ENCODE data around the gene HUNK.

Gene HUNK

DNA sequence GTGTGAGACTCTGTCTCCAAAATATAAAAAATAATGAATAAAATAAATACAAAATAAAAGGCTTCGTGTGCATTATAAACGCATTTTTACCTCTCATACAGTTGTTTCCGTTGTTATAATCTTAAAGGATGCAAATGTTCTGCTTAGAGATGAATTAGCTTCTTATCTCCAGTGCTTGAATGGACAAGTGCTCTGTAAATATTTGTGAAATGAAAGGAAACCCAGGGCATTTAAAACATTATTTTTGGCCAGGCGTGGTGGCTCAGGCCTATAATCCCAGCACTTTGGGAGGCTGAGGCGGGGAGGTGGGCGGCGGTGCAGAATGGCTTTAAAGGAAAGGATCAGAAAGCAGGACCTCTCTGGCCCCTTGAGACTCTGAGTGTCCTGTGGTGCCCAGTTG, 94.5 kb downstream of the HUNK start:
- no peak for DNase-seq

DNA sequence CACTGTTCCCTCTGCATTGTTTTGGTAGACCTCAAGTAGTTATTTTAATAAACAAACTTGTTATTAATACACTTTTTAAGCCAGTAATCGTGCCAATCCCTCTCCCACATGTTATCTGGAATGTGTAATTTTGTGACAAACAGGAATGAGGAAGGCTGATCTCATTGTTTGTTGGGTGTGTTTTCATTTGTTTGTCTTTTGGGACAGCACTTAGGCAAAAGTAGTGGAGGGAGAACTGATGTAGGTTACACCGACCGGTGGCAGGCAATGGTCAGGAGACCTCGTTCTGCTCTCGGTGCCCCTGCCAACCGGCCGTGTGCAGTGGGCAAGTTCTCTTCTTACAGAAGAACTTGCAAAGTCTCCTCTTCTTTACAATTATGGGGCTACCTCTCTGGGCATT, 99.8 kb downstream of the HUNK start:
- no peak for DNase-seq

DNA sequence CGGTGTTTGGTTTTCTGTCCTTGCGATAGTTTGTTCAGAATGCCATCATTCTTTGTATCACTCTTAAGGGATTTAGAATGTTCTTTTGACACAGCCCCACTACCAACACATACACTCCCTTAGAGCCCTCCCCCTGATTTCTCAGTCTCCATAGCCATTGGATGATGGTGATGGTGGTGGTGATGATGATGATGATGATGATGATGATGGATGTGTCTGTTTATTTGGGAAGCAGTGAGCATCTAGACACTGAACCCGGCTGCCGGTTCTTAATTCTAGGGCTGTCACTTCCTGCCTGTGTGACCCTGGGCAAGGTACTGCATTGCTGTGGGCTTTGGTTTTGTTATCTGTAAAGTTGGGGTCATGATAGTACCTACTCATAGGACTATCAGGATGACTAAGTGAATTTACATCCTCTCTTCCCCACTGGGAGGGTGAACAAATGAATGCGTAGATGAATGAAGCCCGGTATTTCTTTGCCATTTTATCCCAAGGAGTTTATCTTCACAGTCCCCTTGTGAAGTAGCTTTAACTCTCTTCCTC, 100.7 kb downstream of the HUNK start:
- no peak for DNase-seq

DNA sequence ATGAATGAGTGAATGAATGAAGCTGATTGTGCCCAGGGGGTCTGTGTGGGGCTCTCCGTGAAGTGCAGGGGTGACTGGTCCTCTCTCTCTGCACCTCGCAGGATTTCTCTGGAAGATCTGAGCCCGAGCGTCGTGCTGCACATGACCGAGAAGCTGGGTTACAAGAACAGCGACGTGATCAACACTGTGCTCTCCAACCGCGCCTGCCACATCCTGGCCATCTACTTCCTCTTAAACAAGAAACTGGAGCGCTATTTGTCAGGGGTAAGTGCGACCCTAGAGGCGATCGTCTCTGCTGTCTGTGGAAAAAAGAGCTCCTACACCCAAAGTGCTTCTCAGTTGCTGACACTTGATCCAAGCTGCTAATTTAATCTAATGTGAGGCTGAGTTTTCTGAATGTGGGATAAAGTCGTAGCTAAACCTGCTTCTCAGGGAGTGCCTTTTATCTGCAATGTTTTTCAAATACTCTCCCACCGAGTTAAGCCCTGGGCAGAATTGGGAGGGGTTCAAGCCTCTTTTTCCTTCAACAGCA, 101.7 kb downstream of the HUNK start:
- no peak for DNase-seq

DNA sequence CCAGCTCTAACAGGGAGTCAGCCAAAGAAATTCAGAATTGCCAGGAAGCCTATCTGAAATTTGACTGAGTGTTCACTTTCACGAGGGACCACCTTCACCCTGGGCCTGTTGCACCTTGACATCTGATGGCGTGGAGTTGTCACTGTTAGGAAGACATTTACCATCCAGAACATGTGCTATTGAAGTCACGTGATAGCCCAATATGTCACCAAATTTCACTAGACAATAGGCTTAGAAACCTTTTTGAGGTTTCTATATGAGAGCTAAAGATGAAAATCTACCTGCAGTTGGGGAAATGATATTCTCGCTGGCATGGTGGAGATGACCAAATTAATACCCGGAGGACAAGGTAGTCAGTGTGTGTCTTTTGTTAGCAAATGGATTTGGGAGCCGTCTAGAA, 102.7 kb downstream of the HUNK start:
- no peak for DNase-seq

DNA sequence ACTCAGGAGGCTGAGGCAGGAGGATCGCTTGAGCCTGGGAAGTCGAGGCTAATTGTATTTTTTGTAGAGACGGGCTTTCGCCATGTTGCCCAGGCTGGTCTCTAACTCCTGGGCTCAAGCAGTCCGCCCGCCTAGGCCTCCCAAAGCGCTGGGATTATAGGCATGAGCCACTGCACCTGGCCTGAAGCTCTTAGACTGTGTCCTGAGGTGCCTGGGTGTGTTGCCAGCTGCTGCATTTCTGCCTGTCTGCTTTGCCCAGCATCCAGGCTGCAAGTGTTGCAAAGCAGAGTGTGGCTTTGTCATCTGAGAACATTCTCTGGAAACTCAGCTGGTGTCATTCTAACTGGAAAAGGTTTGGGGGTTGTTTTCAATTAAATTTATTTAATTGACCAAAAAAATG, 105.0 kb downstream of the HUNK start:
- DNase-seq, result no peak

DNA sequence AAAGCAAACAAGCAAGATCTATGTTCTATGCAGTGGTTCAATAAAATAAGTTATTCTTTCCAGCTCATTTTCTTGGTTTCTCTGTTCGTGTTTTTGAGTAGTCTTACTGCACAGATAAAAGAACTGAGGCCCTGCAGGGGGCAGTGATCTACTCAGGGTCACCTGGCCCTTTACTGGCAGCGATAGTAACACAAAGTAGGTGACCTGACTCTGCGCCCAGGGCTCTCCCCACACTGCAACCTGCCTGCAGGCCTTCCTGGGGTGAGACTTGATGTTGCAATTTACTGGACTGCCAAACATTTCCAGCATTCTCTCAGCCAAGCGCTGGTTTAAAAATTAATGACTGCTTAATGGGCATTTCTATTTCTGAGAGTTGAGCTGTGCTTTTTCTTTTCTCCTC, 110.3 kb downstream of the HUNK start:
- DNase-seq, result no peak

DNA sequence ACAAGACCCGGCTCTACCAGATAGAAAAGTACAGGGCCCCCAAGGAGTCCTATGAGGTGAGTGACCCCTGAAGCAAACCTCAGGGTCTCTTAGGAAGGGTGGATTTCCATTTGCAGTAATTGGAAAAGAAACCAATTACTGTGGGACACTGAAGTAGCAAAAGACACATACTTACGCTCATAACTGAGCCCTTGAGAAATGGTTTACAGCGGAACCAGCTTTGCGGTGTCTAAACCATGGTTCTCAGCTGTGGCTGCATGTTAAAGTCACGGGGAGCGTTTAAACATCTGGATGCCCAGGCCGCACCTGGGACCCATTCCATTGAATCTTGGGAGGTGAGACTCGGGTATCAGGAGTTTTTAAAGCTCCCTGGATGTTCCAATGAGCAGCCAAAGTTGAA, 110.7 kb downstream of the HUNK start:
- DNase-seq, result no peak

DNA sequence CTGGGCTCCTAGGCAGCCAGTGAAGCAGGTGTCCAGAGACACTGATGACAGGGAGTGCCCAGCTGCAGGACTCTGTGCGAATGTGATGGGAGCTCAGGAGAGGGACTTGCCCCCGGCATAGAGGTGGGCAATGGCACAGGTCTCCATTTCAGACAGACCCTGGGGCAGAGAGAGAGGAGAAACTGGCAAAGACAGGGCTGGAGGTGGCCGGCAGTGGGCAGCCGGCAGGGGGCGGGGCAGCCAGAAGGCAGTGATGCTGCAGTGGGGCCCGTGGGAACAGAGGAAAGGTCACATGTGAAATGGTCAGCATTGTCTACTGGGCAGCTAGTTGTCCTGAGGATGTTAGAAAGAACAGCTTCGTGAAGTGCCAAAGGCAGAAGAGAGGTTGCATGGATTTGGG, 112.6 kb downstream of the HUNK start:
- DNase-seq, result no peak

DNA sequence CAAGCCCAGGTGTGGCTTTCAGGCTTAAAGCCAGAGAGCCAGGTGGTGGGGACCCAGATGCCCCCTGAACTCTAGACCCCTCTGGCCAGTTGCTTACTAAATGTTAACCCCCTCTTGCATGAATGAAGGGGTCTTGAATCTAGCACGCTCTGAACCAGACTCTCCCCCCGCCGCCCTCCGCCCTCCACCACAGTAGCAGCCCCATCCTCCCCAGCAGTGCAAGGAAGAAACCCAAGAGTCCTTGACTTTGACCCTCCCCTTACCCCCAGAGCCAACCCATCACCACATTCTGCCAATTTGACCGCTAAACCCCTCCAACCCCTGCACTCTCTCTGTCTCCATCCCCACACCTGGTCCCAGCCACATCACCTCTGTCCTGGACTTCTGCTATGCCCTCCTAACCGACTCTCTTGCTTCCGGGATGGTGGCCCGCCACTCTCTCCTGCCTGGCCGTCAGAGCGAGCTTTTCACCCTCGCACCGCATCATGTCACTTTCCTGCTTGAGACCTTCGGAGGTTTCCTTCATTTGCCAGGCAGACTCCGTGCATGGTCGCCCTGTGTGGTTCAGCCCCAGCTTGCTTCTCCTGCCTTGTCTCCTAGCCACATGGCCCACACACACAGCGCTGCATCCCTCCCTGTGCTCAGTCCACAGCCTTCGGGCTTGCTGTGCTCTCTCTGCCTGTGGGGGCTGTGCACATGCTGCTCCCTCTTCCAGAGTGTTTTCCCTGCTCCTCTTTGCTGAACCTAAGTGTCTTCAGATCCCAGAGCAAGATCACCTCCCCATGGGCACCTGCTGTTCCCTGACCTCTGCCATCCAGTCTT, 113.4 kb downstream of the HUNK start:
- no peak for DNase-seq

DNA sequence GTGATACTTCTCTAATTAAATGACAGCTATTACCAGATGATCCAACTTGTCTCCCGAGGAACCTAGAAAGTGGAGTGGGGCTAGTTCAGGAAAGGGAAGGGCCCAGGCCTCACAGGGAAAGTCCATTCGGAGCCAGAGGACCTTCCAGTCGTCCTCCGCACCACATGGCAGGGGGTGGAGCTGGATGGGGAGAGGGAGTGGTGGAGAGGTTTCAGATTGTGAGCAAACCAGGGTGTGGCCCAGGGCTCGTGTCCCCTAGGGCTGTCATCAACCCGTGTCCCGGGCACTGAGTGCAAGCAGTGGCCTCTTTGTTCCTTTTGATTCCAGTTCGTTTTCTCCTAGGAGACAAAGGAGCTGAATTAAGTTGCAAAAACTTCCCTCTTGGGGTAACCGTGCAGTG, 114.9 kb downstream of the HUNK start:
- DNase-seq, result no peak

DNA sequence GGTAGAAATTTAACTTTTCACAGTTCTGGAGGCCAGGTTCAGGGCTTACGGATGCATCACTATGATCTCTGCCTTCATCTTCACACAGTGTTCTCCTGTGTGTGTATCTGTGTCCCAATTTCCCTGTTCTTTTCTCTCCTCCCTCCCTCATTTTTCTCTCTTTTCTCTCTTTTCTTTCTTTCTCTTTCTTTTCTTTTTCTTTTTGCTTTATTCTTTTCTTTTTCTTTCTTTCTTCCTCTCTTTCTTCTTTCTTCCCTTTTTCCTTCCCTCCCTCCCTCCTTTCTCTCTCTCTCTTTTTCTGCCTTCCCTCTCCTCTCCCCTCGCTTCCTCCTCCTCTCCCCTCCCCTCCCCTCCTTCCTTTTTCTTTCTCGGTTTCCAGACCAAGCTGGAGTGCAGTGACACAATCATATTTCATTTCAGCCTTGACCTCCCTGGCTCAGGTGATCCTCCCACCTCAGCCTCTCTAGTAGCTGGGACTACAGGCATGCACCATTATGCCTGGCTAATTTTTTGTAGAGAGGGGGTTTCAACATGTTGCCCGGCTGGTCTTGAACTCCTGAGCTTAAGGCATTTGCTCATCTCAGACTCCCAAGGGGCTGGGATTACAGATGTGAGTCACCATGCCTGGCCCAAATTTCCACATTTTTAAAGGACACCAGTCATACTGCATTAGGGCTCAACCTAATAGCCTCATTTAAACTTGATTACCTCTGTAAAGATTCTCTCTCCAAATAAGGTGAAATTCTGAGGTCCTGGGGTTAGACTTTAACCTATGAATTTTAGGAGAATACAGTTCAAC, 115.9 kb downstream of the HUNK start:
- DNase-seq, result no peak

DNA sequence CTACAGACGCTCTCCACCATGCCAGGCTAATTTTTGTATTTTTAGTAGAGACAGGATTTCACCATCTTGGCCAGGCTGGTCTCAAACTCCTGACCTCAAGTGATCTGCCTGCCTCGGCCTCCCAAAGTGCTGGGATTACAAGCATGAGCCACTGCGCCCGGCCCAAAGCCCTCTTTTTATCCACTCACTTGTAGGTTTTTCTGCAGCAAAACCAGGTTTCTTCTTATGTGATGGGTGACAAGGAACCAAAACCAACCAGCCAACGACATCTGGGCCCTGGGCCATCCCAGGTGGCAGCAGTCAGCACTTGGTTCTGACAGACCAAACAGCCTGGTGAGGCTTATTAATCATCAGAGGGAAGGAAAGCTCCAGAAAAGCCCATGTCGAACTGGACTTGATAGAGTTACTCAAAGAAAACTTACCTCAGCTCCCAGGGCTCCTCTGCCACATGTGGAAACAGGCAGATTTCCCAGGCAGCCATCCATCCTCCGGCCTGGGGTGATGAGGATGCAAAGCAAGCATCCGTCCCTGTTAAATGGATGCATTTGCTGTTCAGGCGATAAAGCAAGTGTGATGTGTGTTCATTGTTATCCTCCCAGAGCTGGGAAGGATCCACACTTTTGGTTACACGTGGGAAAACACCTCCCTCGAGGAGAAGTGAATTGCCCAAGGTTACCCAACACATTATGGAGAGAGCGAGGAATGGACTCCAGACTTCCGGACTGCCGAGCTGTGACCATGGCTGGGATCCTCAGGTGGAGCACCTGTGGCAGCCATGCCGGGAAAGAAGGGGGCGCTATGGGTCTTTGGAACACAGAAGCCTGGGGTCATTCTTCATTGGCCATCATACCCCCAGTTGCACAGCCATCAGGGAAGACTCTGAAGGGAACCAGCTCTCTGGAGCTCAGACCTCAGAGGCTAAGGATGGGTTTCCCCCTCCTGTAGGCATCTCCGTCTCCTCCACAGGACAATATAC, 118.8 kb downstream of the HUNK start:
- no peak for DNase-seq

DNA sequence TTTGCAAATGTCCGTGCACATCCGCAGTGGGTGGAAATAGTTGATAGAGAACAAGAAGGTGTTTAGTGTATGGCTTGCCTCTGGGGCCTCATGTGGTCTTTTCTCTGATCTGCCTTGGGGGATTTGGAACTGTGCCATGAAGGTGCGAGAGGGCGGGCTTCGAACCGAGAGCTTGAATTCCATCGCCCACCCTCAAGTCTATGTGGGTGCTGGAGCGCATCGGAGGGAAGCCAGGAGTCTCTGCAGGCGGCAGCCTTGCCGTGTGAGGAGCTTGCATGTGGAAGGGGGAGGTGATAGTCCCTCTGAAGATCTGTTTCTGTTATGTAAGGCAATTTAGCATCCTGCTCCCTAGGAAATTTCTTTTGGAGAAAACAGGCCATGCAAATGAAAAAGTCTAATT, 119.6 kb downstream of the HUNK start:
- no peak for DNase-seq

DNA sequence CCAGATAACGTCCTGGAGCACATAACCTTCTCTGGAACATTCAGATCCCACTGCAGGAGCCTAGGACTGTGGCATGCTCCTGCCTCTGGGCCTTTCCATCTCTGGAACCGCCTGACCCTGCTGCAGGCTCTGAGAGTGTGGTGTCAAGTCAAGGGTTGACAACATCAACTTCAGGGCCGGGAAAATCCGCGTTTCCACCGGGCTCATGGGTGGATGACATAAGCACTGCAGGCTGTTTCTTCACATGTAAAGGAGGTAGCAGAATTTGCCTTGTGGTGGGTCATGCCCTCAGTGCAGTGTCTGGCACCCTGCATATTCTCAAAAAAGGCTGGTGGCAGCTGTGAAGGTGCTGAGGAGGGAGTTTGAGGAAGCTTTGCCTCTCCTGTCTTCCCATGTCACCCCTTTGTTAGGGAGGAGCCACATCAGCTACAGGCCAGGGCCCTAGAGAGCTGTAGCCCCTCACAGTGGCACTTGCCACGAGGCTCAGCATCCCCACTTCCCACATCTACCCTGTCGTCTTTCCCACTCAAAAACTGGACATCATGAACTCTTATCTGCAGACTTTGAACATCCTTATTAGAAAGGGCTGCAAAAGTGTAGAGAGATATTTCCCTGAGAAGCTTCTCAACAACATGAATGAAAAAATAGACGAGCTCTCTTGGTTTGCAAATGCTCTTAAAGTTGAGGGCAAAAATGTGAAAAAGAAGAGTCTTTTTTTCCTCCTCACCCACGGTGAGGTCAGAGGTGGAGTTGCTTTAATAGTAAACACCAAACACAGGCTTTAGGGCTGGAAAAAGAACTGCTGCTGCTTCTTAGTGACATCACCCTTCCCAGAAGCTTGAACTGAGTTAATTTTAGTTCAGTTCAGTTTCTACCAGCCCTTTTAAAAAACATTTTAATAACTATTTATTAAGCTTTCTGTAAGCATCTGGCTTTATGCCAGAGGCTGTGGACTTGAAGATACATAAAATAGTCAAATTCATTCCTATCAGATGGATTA, 121.3 kb downstream of the HUNK start:
- no peak for DNase-seq

DNA sequence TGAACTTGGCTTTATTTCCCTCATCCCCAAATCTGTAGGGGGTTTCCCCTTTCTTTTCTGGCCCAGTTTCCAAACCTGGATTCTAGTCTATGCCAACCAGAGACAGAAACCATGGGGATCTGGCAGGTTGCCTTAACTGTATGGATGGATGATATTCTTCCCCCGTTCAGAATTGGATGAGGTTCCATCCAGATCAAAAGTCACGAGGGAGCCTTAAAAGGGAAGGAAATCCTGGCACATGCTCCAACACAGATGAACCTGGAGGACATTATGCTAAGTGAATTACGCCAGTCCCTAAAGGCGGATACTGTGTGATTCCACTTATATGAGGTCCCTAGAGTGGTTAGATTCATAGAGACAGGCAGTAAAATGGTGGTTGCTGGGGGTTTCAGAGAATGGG, 124.4 kb downstream of the HUNK start:
- no peak for DNase-seq

DNA sequence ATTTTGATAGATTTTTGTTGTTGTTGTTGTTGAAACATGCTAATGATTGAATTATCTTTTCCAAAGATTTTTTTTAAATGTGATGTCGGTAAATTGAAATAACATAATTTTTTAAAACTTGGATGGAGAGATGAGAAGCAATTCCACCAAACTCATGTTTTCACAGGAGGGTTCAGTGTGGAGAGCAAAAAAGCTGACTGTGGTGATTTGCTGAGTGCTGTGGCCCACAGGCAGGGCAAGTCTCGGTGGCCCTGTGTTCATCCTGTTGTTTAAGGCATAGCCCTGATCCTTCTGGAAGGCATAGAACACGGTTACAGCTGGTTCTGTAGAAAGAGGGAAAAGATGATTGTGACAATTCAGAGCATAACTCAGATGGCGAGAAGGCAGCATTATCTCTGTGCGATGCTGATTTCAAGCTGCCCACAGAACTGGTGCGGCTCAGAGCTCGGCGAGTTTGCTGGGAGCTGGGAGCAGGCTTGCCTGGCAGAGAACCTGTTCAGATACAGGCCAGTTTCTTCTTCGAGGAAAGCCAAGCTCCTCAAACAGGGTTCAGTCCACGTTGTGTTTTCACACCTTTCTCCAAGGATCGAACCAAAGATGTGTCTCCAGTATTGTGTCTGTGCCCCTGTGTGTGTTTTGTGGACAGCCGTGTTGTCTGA, 127.1 kb downstream of the HUNK start:
- no peak for DNase-seq

DNA sequence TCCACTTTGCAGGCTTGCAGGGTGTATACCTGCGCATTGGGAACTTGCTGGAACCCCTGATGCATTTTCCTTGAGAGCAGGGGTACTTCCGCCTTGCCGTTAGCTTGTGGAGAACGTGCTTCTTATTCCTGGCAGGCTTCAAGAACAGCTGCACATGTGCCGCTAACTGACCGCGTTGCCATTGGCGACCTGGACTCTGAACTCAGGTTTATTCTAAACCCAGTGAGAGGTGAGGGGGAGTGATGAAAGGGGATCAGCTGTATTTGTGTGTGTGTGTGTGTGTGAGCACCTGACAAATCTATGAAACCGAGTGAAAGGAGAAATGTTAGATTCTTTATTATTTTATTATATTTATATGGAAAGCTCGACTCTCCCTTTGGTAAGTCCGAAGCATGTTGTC, 128.6 kb downstream of the HUNK start:
- DNase-seq, result no peak

DNA sequence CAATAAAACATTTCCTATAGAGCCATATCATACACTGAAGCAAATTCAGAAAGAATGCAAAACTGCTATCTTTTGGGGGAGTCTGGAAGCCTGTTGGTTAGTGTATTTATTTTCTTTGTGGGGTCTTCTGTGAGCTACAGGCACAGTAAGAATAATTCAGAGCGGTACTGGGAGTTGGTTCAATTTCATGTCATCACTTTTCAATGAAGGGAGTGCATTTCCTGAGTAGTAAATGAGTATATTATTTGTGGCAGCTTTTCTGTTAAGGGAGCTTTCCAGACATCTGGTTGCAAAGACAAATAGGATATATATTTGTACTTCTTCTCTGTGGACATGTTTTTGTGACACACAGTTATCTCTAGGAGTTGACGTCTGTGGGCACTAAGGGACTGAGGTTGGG, 130.6 kb downstream of the HUNK start:
- DNase-seq, result no peak

DNA sequence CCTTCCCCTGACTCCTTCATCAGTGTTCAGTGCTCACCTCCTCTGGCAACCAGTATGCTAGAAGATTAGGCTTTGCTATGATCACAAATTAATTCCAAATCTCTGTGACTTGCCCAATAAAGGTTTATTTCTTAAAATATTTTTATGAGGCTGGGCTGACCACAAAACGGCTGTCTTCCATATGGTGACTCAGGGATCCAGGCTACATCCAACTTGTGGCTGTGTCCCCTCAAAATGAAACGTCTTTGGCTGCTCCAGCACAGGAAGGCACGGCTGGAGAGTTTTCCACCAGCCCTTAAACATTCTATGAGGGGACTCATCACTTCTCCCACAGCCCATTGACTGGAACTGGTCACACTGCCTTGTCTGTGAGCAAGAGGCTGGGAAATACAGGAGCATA, 131.5 kb downstream of the HUNK start:
- no peak for DNase-seq

DNA sequence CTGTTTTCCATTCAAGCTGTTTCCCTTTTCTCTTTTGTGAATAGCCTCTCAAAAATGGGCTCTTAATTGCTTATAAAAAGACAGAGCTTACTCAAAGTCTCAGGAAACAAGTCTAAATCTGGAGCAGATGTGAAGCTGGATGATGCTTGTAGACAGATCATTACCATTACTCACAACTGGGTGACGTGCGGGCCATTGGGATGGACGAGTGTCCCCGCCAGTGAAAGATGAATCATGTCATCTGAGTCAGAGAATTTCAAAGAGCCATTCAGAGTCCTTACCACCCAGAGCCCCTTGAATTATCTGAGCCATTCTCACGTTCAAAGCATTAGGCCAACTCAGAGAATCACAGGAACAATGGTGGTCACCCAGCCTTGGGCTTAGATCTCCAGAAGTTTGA, 134.6 kb downstream of the HUNK start:
- no peak for DNase-seq
